GM12878 (cell line): Measurements from ENCODE around the gene GNLY. TPM values are rescaled to one million over a fixed set of nuclear protein-coding genes. Genes with fewer than 3 reads are reported as not detected.

ENCODE experiments used
- CUX1 ChIP-seq: IDR thresholded peaks from 2 replicates; pipeline ENCODE4 v1.6.1; 2012; ENCODE audit warnings: improper control_type of control experiment, low read depth, low read length; ENCODE audit not compliant: insufficient replicate concordance
- RCOR1 ChIP-seq: conservative IDR thresholded peaks from 2 replicates; pipeline ENCODE4 v1.6.1; 2012; ENCODE audit warnings: low read depth, low read length, improper control_type of control experiment
- SMAD1 ChIP-seq: fragments of 450-650 bp; IDR thresholded peaks from 2 replicates; pipeline ENCODE4 v1.6.1; 2018; ENCODE audit warnings: mild to moderate bottlenecking, low read depth; ENCODE audit not compliant: partially characterized antibody
- polyA plus RNA-seq, 11 experiments: library from polyadenylated mRNA; depleted of rRNA in 4 of 11; unstranded in 6 of 11; stranded (reverse) in 5 of 11; fragments of >200 nt; fragmentation: Nextera tagmentation in 4 of 11; fragmentation: Illumina TruSeq in 1 of 11; extraction: Ambion mirVana in 4 of 11; extraction: Trizol in 1 of 11; gene quantifications; 1 replicate in 1 of 11; 2 replicates in 10 of 11; pipeline versions ENCODE4 v1.2.1 to v1.2.3, GENCODE V29; 2011 to 2016; ENCODE audit warnings: inconsistent platforms in 2 of 11, missing spikeins in 2 of 11, low read depth in 1 of 11
- small RNA-seq: library from RNA; depleted of rRNA; stranded (forward); fragments of <200 nt; gene quantifications from one replicate; pipeline ENCODE3, GENCODE V24; 2014
- total RNA-seq, 4 experiments: library from RNA; depleted of rRNA in 3 of 4; stranded (reverse); fragments of >200 nt in 3 of 4; fragmentation: Illumina TruSeq in 1 of 4; extraction: Trizol in 1 of 4; gene quantifications; 2 replicates each; pipeline versions ENCODE4 v1.2.1 to v1.2.3, GENCODE V29; 2013 to 2021

GNLY gene
- total and polyA plus RNA-seq, 10 of the 15 experiments (the other 5 are each of a cell fraction or from before 2014, with no cell fraction given) = 0.18 to 0.42 TPM; not detected in 8

- TF ChIP-seq CUX1 (no peak), RCOR1 (0 out of 2 replicates have a peak, but pooled peaks have one; percentile 17), SMAD1 (no peak)
Measured at GRCh38 chr2:85748039-85748734, 54.0 kb downstream of the GNLY start (continued).

Small RNAs within 50 kb of the gene (small RNA-seq; reads per million reads assigned to genes)
- not detected for gene RNU1-38P

Other genes with a start within 250 kb of the GNLY start
Only the 7 nearest of the 11 such genes appear.
- 17.7 and 19.3 TPM in 2 replicates for gene VAMP5, start 109.9 kb upstream of the GNLY start, total RNA-seq (2014; rRNA removed)
- gene VAMP5, start 109.9 kb upstream of the GNLY start, total RNA-seq (2014; rRNA removed; fragmentation: Illumina TruSeq; extraction: Trizol) = 6.7 and 7.4 TPM in 2 replicates
- 21.8 and 24.5 TPM in 2 replicates for gene VAMP5, start 109.9 kb upstream of the GNLY start, total RNA-seq (2021)
- gene VAMP5, start 109.9 kb upstream of the GNLY start, polyA plus RNA-seq (2011; rRNA removed) = 1.4 and 3.8 TPM in 2 replicates
- gene VAMP5, start 109.9 kb upstream of the GNLY start, polyA plus RNA-seq (2014; fragmentation: Illumina TruSeq; extraction: Trizol) = 11.0 and 22.0 TPM in 2 replicates
- 10 to 100 TPM; 37.1 to 52.7 TPM for gene VAMP5, start 109.9 kb upstream of the GNLY start, polyA plus RNA-seq (2014; fragmentation: Nextera tagmentation; extraction: Ambion mirVana)
- 31.3 and 38.3 TPM in 2 replicates for gene VAMP5, start 109.9 kb upstream of the GNLY start, polyA plus RNA-seq (2014; rRNA removed)
- gene VAMP5, start 109.9 kb upstream of the GNLY start, polyA plus RNA-seq (2016; fragmentation: Nextera tagmentation; extraction: Ambion mirVana) = 10 to 100 TPM; 23.8 to 28.0 TPM
- 191 and 198 TPM in 2 replicates for gene RNF181, start 98.6 kb upstream of the GNLY start, total RNA-seq (2014; rRNA removed)
- 141 TPM in 2 replicates for gene RNF181, start 98.6 kb upstream of the GNLY start, total RNA-seq (2014; rRNA removed; fragmentation: Illumina TruSeq; extraction: Trizol)
- gene RNF181, start 98.6 kb upstream of the GNLY start, total RNA-seq (2021) = 89.7 and 101 TPM in 2 replicates
- gene RNF181, start 98.6 kb upstream of the GNLY start, polyA plus RNA-seq (2011; rRNA removed) = 264 and 409 TPM in 2 replicates
- 145 and 196 TPM in 2 replicates for gene RNF181, start 98.6 kb upstream of the GNLY start, polyA plus RNA-seq (2014; fragmentation: Illumina TruSeq; extraction: Trizol)
- 100 to 1,000 TPM; 354 to 368 TPM for gene RNF181, start 98.6 kb upstream of the GNLY start, polyA plus RNA-seq (2014; fragmentation: Nextera tagmentation; extraction: Ambion mirVana)
- gene RNF181, start 98.6 kb upstream of the GNLY start, polyA plus RNA-seq (2014; rRNA removed) = 219 and 235 TPM in 2 replicates
- gene RNF181, start 98.6 kb upstream of the GNLY start, polyA plus RNA-seq (2016; fragmentation: Nextera tagmentation; extraction: Ambion mirVana) = 100 to 1,000 TPM; 207 to 235 TPM
- 2.7 and 3.3 TPM in 2 replicates for gene TMEM150A, start 91.7 kb upstream of the GNLY start, total RNA-seq (2014; rRNA removed)
- 1.3 and 1.7 TPM in 2 replicates for gene TMEM150A, start 91.7 kb upstream of the GNLY start, total RNA-seq (2014; rRNA removed; fragmentation: Illumina TruSeq; extraction: Trizol)
- 2.5 and 3.8 TPM in 2 replicates for gene TMEM150A, start 91.7 kb upstream of the GNLY start, total RNA-seq (2021)
- gene TMEM150A, start 91.7 kb upstream of the GNLY start, polyA plus RNA-seq (2011; rRNA removed) = 0.68 and 1.6 TPM in 2 replicates
- 0.68 and 2.5 TPM in 2 replicates for gene TMEM150A, start 91.7 kb upstream of the GNLY start, polyA plus RNA-seq (2014; fragmentation: Illumina TruSeq; extraction: Trizol)
- 1 to 10 TPM in 1 of 2 experiments, under 1 TPM in 1; 0.45 to 1.5 TPM for gene TMEM150A, start 91.7 kb upstream of the GNLY start, polyA plus RNA-seq (2014; fragmentation: Nextera tagmentation; extraction: Ambion mirVana)
- 4.1 and 4.7 TPM in 2 replicates for gene TMEM150A, start 91.7 kb upstream of the GNLY start, polyA plus RNA-seq (2014; rRNA removed)
- 1 to 10 TPM; 3.9 to 4.4 TPM for gene TMEM150A, start 91.7 kb upstream of the GNLY start, polyA plus RNA-seq (2016; fragmentation: Nextera tagmentation; extraction: Ambion mirVana)
- gene C2orf68, start 82.3 kb upstream of the GNLY start, total RNA-seq (2014; rRNA removed) = 26.1 and 27.5 TPM in 2 replicates
- gene C2orf68, start 82.3 kb upstream of the GNLY start, total RNA-seq (2014; rRNA removed; fragmentation: Illumina TruSeq; extraction: Trizol) = 19.1 and 22.3 TPM in 2 replicates
- gene C2orf68, start 82.3 kb upstream of the GNLY start, total RNA-seq (2021) = 31.5 and 34.3 TPM in 2 replicates
- gene C2orf68, start 82.3 kb upstream of the GNLY start, polyA plus RNA-seq (2011; rRNA removed) = 44.9 and 56.1 TPM in 2 replicates
- 25.3 and 26.5 TPM in 2 replicates for gene C2orf68, start 82.3 kb upstream of the GNLY start, polyA plus RNA-seq (2014; fragmentation: Illumina TruSeq; extraction: Trizol)
- gene C2orf68, start 82.3 kb upstream of the GNLY start, polyA plus RNA-seq (2014; fragmentation: Nextera tagmentation; extraction: Ambion mirVana) = 10 to 100 TPM; 12.7 to 15.9 TPM
- 33.7 and 34.6 TPM in 2 replicates for gene C2orf68, start 82.3 kb upstream of the GNLY start, polyA plus RNA-seq (2014; rRNA removed)
- gene C2orf68, start 82.3 kb upstream of the GNLY start, polyA plus RNA-seq (2016; fragmentation: Nextera tagmentation; extraction: Ambion mirVana) = 10 to 100 TPM; 30.4 to 33.9 TPM
- 71.7 and 73.5 TPM in 2 replicates for gene USP39, start 78.2 kb upstream of the GNLY start, total RNA-seq (2014; rRNA removed)
- gene USP39, start 78.2 kb upstream of the GNLY start, total RNA-seq (2014; rRNA removed; fragmentation: Illumina TruSeq; extraction: Trizol) = 55.2 and 55.8 TPM in 2 replicates
- 55.1 and 56.3 TPM in 2 replicates for gene USP39, start 78.2 kb upstream of the GNLY start, total RNA-seq (2021)
- gene USP39, start 78.2 kb upstream of the GNLY start, polyA plus RNA-seq (2011; rRNA removed) = 55.7 and 70.9 TPM in 2 replicates
- gene USP39, start 78.2 kb upstream of the GNLY start, polyA plus RNA-seq (2014; fragmentation: Illumina TruSeq; extraction: Trizol) = 72.8 and 80.3 TPM in 2 replicates
- gene USP39, start 78.2 kb upstream of the GNLY start, polyA plus RNA-seq (2014; fragmentation: Nextera tagmentation; extraction: Ambion mirVana) = 10 to 100 TPM; 24.2 to 44.7 TPM
- 53.3 and 61.8 TPM in 2 replicates for gene USP39, start 78.2 kb upstream of the GNLY start, polyA plus RNA-seq (2014; rRNA removed)
- 10 to 100 TPM; 75.7 to 79.6 TPM for gene USP39, start 78.2 kb upstream of the GNLY start, polyA plus RNA-seq (2016; fragmentation: Nextera tagmentation; extraction: Ambion mirVana)
- not detected in 2 replicates for gene SFTPB, start 26.2 kb upstream of the GNLY start, total RNA-seq (2014; rRNA removed)
- not detected in 2 replicates for gene SFTPB, start 26.2 kb upstream of the GNLY start, total RNA-seq (2014; rRNA removed; fragmentation: Illumina TruSeq; extraction: Trizol)
- 4.9 and 5.3 TPM in 2 replicates for gene SFTPB, start 26.2 kb upstream of the GNLY start, total RNA-seq (2021)
- gene SFTPB, start 26.2 kb upstream of the GNLY start, polyA plus RNA-seq (2011; rRNA removed) = not detected in 2 replicates
- gene SFTPB, start 26.2 kb upstream of the GNLY start, polyA plus RNA-seq (2014; fragmentation: Illumina TruSeq; extraction: Trizol) = not detected in 2 replicates
- under 1 TPM in 1 of 2 experiments, not detected in 1; 0.02 TPM for gene SFTPB, start 26.2 kb upstream of the GNLY start, polyA plus RNA-seq (2014; fragmentation: Nextera tagmentation; extraction: Ambion mirVana)
- gene SFTPB, start 26.2 kb upstream of the GNLY start, polyA plus RNA-seq (2014; rRNA removed) = not detected in 2 replicates
- not detected for gene SFTPB, start 26.2 kb upstream of the GNLY start, polyA plus RNA-seq (2016; fragmentation: Nextera tagmentation; extraction: Ambion mirVana)
- not detected in 2 replicates for gene ATOH8, start 59.6 kb downstream of the GNLY start, total RNA-seq (2014; rRNA removed)
- gene ATOH8, start 59.6 kb downstream of the GNLY start, total RNA-seq (2014; rRNA removed; fragmentation: Illumina TruSeq; extraction: Trizol) = 0.09 TPM in 1 of 2 replicates, not detected in the other
- 0.21 TPM in 1 of 2 replicates, not detected in the other for gene ATOH8, start 59.6 kb downstream of the GNLY start, total RNA-seq (2021)
- gene ATOH8, start 59.6 kb downstream of the GNLY start, polyA plus RNA-seq (2011; rRNA removed) = 0.39 and 0.60 TPM in 2 replicates
- gene ATOH8, start 59.6 kb downstream of the GNLY start, polyA plus RNA-seq (2014; fragmentation: Illumina TruSeq; extraction: Trizol) = not detected in 2 replicates
- gene ATOH8, start 59.6 kb downstream of the GNLY start, polyA plus RNA-seq (2014; fragmentation: Nextera tagmentation; extraction: Ambion mirVana) = under 1 TPM in 1 of 2 experiments, not detected in 1; 0.03 TPM
- gene ATOH8, start 59.6 kb downstream of the GNLY start, polyA plus RNA-seq (2014; rRNA removed) = not detected in 2 replicates
- not detected for gene ATOH8, start 59.6 kb downstream of the GNLY start, polyA plus RNA-seq (2016; fragmentation: Nextera tagmentation; extraction: Ambion mirVana)